Ovary (tissue), 10 donors: ENCODE measurements around the gene DGAT2. TPM values are rescaled to one million over a fixed set of nuclear protein-coding genes. Genes with fewer than 3 reads are reported as not detected.
A peak's percentile ranks its signal among the peaks of the same experiment; 100 is the strongest.

ENCODE experiments used
- DNase-seq, 5 donors: peaks; one replicate each; pipeline ENCODE4 v3.0.0-alpha.2; 2019 to 2020
- H3K27ac ChIP-seq, 2 donors: fragments of 200-600 bp; one replicate each; pipeline versions ENCODE4 v1.5.1 to v1.8.0; 2019 to 2022
- H3K27me3 ChIP-seq: fragments of 200-600 bp; one replicate; pipeline ENCODE4 v1.8.0; 2022
- H3K36me3 ChIP-seq: fragments of 200-600 bp; sonication (generic); one replicate; pipeline ENCODE4 v1.5.1; 2019
- H3K4me1 ChIP-seq: one replicate; pipeline ENCODE4 v1.8.1; 2013; ENCODE audit warnings: mild to moderate bottlenecking, moderate library complexity; ENCODE audit not compliant: insufficient read depth
- H3K4me3 ChIP-seq: fragments of 200-600 bp; sonication (generic); one replicate; pipeline ENCODE4 v1.5.1; 2017
- H3K9me3 ChIP-seq, 2 donors: fragments of 200-600 bp in 1 of 2; sonication (generic) in 1 of 2; one replicate each; pipeline versions ENCODE4 v1.5.1 to v1.8.1; 2013 to 2019; ENCODE audit warnings: mild to moderate bottlenecking in 1 of 2, moderate library complexity in 1 of 2
- EP300 ChIP-seq: sonication (generic); formaldehyde crosslinking; IDR thresholded peaks from one replicate; pipeline ENCODE4 v1.6.1; 2017; ENCODE audit warnings: antibody characterized with exemption
- POLR2A ChIP-seq: fragments of 450-650 bp; IDR thresholded peaks from one replicate; pipeline ENCODE4 v1.6.1; 2017; ENCODE audit warnings: antibody characterized with exemption, mild to moderate bottlenecking, moderate library complexity
- WGBS, 3 donors: extraction: QIAGEN DNeasy Blood & Tissue Kit in 1 of 3; methylation state at CpG; one replicate each; pipeline versions ENCODE4 v1.1.5 to v1.1.7; 2013 to 2017; 5-methylcytosine and 5-hydroxymethylcytosine counted together
- intact Hi-C, 4 donors: fragments of 100-400 bp; cut with DNase I; formaldehyde crosslinking; loops; one replicate each; pipeline versions ENCODE4 v1.11.0 to v1.15.1; 2022 to 2023
- long read RNA-seq, 3 donors: library from polyadenylated mRNA in 2 of 3; unstranded in 2 of 3; transcript quantifications; one replicate each; pipeline ENCODE4 v2.0.0 and lab custom pipeline, GENCODE V29; 2021 to 2026
- polyA plus RNA-seq, 2 donors: library from polyadenylated mRNA; stranded (reverse); fragments of 200-250 nt in 1 of 2; fragments of 350-450 nt in 1 of 2; fragmentation: Illumina TruSeq in 1 of 2; extraction: RNeasy Lipid Tissue Mini Kit (QIAGEN cat#74804) in 1 of 2; gene quantifications; one replicate each; pipeline ENCODE4 v1.2.3, GENCODE V29; 2013 to 2014
- total RNA-seq, 7 donors: library from RNA; depleted of rRNA in 2 of 7; stranded (reverse); fragments of >200 nt in 2 of 7; fragmentation: NEBNext Ultra II Directional in 3 of 7; extraction: Animal tissue kit (Norgen Biotek cat#: 25700) in 3 of 7; gene quantifications; one replicate each; pipeline versions ENCODE4 v1.1.0 to v1.2.4, GENCODE V29; 2016 to 2023
- TF ChIP-seq, protein P1 (sequence below), 3 donors: fragments of 450-650 bp in 2 of 3; fragments of 200-600 bp in 1 of 3; IDR thresholded peaks; one replicate each; pipeline versions ENCODE4 v1.5.1 to v1.8.0; 2016 to 2022; ENCODE audit warnings: antibody characterized with exemption in 3 of 3, mild to moderate bottlenecking in 1 of 3
- donor health status: DM: no; HTN: no; CAD: no; lungs with moderate emphysema.
- donor health status: DM: no; HTN: no; CAD: no.
- donor health status: Bipolar disorder and iron deficiency.
- donor health status: DM: yes; HTN: yes; CAD: no.
- donor health status: DM: no; HTN: no; CAD: no.
- donor health status: DM: yes; HTN: yes; CAD: no.

The DGAT2 gene, protein sequence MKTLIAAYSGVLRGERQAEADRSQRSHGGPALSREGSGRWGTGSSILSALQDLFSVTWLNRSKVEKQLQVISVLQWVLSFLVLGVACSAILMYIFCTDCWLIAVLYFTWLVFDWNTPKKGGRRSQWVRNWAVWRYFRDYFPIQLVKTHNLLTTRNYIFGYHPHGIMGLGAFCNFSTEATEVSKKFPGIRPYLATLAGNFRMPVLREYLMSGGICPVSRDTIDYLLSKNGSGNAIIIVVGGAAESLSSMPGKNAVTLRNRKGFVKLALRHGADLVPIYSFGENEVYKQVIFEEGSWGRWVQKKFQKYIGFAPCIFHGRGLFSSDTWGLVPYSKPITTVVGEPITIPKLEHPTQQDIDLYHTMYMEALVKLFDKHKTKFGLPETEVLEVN
- total RNA-seq (1 to 10 TPM in 6 of 7 donors, under 1 TPM in 1; 0.69 to 2.1 (median 1.6) TPM), polyA plus RNA-seq (10 to 100 TPM in 1 of 2 donors, 1 to 10 TPM in 1; 1.2 to 21.1 TPM)
- long read RNA-seq, donor 1, partial matches to known transcripts, result 0 of 2 reads
- long read RNA-seq, donor 1, other reads (novel, unspliced or antisense), result 0 of 2 reads
- long read RNA-seq, donor 2, transcript DGAT2-201 (8 exons, 2,453 nt), result major isoform, 39 of 42 reads
- long read RNA-seq, donor 2, partial matches to known transcripts, result 0 of 42 reads
- long read RNA-seq, donor 2, other reads (novel, unspliced or antisense), result 0 of 42 reads
- long read RNA-seq, donor 3, transcript DGAT2-201 (8 exons, 2,453 nt), result major isoform, 5 of 8 reads
- long read RNA-seq, donor 3, partial matches to known transcripts, result 1 of 8 reads
- long read RNA-seq, donor 3, other reads (novel, unspliced or antisense), result 0 of 8 reads

DNA sequence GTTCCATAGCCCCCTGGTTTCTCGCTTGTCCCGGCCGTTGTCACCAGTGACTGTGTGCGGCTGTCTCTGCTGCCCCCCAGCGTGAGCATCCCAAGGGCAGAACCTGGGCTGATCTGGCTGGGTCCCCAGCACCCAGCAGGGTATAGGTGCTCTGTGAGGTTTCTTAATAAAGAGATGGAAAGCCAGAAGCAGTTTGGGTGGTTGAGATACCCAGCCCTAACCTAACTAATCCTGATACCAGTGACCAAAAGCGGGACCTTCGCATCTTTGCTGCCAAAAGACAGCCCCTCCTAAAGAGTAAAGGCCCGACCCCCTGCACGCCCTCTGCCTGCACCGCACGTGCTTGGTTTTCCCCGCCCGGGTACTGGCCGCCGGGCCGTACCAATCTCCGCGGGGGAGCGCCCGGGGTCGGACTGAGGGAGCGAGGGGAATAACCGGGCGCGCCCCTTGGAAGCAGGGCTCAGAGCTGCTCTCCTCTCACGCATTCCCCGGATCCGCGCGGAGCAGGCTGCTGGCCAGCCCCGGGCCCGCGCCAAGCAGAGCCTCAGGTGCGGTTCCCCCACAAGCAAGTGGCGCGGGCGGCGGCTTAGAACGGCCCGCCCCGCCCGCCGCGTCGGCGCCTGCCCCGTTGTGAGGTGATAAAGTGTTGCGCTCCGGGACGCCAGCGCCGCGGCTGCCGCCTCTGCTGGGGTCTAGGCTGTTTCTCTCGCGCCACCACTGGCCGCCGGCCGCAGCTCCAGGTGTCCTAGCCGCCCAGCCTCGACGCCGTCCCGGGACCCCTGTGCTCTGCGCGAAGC is at the start of gene DGAT2:
Gene DGAT2, plus strand, starts transcription at position 667 of the 797 bp plus-strand sequence. CDS start 214 bp downstream, outside the sequence.
- peaks cover 2% of the 10 kb centered on the region for H3K4me1 ChIP-seq
- WGBS, 3 donors, result 0 to 2% (median 1%) methylated on average over 45 to 66 of the region's 66 CpGs
- peak within 1 kb of the TSS; percentile 37 for H3K4me3 ChIP-seq
- no peaks in the 10 kb centered on the region for H3K36me3 ChIP-seq
- no peaks in the 10 kb centered on the region for H3K9me3 ChIP-seq
- DNase-seq, result peak; percentile 63 to 82 (median 70)
- peak within 1 kb of the TSS in 1 of 2 donors; percentile 46 for H3K27ac ChIP-seq
- intact Hi-C loops, result loop anchor here in 1 of 4 donors (5.0 kb wide), 1 partner anchor 221 kb away; no protein-coding TSS in a partner anchor
- no peak for TF ChIP-seq EP300
- TF ChIP-seq, protein P1, sequence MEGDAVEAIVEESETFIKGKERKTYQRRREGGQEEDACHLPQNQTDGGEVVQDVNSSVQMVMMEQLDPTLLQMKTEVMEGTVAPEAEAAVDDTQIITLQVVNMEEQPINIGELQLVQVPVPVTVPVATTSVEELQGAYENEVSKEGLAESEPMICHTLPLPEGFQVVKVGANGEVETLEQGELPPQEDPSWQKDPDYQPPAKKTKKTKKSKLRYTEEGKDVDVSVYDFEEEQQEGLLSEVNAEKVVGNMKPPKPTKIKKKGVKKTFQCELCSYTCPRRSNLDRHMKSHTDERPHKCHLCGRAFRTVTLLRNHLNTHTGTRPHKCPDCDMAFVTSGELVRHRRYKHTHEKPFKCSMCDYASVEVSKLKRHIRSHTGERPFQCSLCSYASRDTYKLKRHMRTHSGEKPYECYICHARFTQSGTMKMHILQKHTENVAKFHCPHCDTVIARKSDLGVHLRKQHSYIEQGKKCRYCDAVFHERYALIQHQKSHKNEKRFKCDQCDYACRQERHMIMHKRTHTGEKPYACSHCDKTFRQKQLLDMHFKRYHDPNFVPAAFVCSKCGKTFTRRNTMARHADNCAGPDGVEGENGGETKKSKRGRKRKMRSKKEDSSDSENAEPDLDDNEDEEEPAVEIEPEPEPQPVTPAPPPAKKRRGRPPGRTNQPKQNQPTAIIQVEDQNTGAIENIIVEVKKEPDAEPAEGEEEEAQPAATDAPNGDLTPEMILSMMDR (IDR thresholded peaks at IDR 0.05), result peak in 1 of 3 donors; percentile 4
- no peaks in the 10 kb centered on the region for H3K27me3 ChIP-seq

DNA sequence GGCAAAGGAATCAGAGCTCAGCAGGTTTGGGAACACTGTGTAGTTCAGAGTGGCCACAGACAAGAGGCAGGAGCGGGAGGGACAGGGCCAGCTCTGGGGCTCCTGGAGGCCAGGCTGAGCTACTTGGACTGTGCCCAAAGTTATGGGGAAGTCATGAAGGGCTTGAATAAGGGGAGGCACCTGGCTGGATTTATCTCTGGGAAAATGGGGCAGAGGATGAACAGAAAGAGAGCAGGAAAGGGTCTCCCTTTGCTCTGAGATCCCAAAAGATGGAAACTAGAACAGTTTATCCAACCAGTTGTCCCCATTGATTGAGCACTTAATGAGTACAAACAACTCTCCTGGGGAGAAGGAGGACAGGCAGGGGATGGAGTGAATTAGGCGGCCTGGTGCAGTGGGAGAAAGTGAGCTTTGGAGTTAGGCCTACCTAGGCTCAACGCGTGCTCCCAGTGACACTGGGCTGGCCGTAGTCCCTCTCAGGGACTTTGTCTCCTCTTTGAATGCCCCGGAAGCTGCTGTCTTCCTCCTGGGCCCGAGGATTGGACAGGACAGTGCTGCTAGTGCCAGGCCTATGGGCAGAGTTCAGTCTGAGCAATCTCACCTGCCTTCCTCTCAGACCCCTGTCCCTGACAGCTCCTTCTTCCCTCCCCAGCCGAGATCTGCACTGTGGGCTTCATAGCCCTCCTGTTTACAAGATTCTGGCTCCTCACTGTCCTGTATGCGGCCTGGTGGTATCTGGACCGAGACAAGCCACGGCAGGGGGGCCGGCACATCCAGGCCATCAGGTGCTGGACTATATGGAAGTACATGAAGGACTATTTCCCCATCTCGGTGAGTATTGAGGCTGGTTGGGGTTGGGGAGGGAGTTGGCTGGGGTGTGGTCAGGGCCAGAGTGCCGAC is 49.0 kb upstream of the DGAT2 start:
- H3K4me3 ChIP-seq, result no peak overlapping the region
- no peak for TF ChIP-seq POLR2A
- TF ChIP-seq, protein P1 (IDR thresholded peaks at IDR 0.05), result no peak
- no peak for TF ChIP-seq EP300
- H3K27ac ChIP-seq, result no peak overlapping the region
- no peaks in the 10 kb centered on the region for H3K4me1 ChIP-seq
- WGBS, 3 donors, result 93 to 97% (median 94%) methylated on average over 14 of the region's 14 CpGs
- DNase-seq, result no peak
- H3K36me3 ChIP-seq, result no peaks in the 10 kb centered on the region
- no peaks in the 10 kb centered on the region for H3K27me3 ChIP-seq
- H3K9me3 ChIP-seq, result no peaks in the 10 kb centered on the region
- intact Hi-C loops, result no loop called here

DNA sequence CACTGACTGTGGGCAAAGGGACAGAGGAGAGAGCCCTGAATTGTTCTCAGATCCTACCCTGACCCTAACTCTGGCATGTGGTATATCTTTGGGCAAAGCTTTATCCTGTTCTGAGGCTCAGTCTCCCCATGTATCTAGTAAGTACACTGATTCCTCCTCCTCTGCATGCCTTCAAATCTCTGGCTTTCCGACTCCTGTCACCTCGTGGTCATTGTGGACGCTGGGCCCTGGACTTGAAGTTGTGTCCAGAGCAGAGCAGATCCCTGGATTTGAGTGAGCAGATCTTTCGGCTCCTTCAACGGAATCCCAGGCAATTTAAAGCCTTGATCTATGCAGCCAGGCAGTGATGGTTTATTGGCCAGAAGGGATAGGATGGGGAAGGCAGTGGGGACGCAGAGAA is 47.9 kb upstream of the DGAT2 start:
- Histone ChIP-seq H3K4me1 (peaks cover 2% of the 10 kb centered on the region), H3K9me3 (no peaks in the 10 kb centered on the region), H3K4me3 (no peak overlapping the region), H3K27ac (no peak overlapping the region), H3K27me3 (no peaks in the 10 kb centered on the region), H3K36me3 (no peaks in the 10 kb centered on the region)
- intact Hi-C loops, result no loop called here
- TF ChIP-seq EP300 (no peak), POLR2A (no peak)
- TF ChIP-seq, protein P1 (IDR thresholded peaks at IDR 0.05), result no peak
- WGBS, 3 donors, result 89 to 91% (median 89%) methylated on average over 6 of the region's 6 CpGs
- DNase-seq, result no peak
